HG03469 (cell line): ENCODE measurements around the gene CUL1.

Source experiments
- ATAC-seq: cut with Tn5 transposase; IDR thresholded peaks from one replicate; pipeline ENCODE4 v1.9.1; 2021; ENCODE audit warnings: mild to moderate bottlenecking, moderate library complexity, moderate number of reproducible peaks; ENCODE audit not compliant: unreplicated experiment

Gene CUL1

GRCh38 chr7:148847815-148848734, 149.4 kb downstream of the CUL1 start:
- ATAC-seq = no peak

GRCh38 chr7:148849393-148850098, 150.8 kb downstream of the CUL1 start:
- ATAC-seq = no peak

GRCh38 chr7:148850564-148850963, 151.9 kb downstream of the CUL1 start:
- ATAC-seq = no peak
